CD4-positive, alpha-beta T cell treated with Interleukin-17A for 1 hour (primary cell): Measurements from ENCODE around the gene COX4I1.
A peak's percentile ranks its signal among the peaks of the same experiment; 100 is the strongest.
"Not testable (repeated sequence)": the region's sequence is repeated elsewhere in the genome, so short reads cannot be mapped to it uniquely, and the experiment has no call there.

Source experiments
- DNase-seq: peaks from one replicate; pipeline ENCODE4 v3.0.0-alpha.2; 2020

Gene COX4I1

GRCh38 chr16:85805442-85806045, 6.0 kb downstream of the COX4I1 start:
- DNase-seq, result no peak

- DNase-seq, result no peak
These were observed 7.0 kb downstream of the COX4I1 start for GRCh38 chr16:85806539-85806938.

- not testable (repeated sequence) for DNase-seq
These were observed 7.8 kb downstream of the COX4I1 start for GRCh38 chr16:85807340-85807739.

- not testable (repeated sequence) for DNase-seq
These were observed 8.6 kb downstream of the COX4I1 start for GRCh38 chr16:85808104-85808503.

- DNase-seq, result no peak
These were observed 9.4 kb downstream of the COX4I1 start for GRCh38 chr16:85808926-85809325.

- DNase-seq, result no peak
These were observed 10.2 kb downstream of the COX4I1 start for GRCh38 chr16:85809645-85810044.

GRCh38 chr16:85810097-85810741, 10.7 kb downstream of the COX4I1 start:
- DNase-seq, result no peak

- no peak for DNase-seq
These were observed 11.2 kb downstream of the COX4I1 start for GRCh38 chr16:85810742-85811115.

- DNase-seq, result no peak
These were observed 12.7 kb downstream of the COX4I1 start for GRCh38 chr16:85812031-85812807.

- DNase-seq, result no peak
These were observed 13.6 kb downstream of the COX4I1 start for GRCh38 chr16:85812811-85813700.

GRCh38 chr16:85816159-85816558, 16.7 kb downstream of the COX4I1 start:
- no peak for DNase-seq

- not testable (repeated sequence) for DNase-seq
These were observed 17.7 kb downstream of the COX4I1 start for GRCh38 chr16:85817195-85817594.

- DNase-seq, result peak; percentile 85
These were observed 19.8 kb downstream of the COX4I1 start for GRCh38 chr16:85819245-85819644.

GRCh38 chr16:85819771-85820170, 20.3 kb downstream of the COX4I1 start:
- no peak for DNase-seq

- DNase-seq, result no peak
These were observed 21.3 kb downstream of the COX4I1 start for GRCh38 chr16:85820604-85821372.

GRCh38 chr16:85821390-85822135, 22.1 kb downstream of the COX4I1 start:
- DNase-seq, result peak; percentile 77

- DNase-seq, result no peak
These were observed 22.6 kb downstream of the COX4I1 start for GRCh38 chr16:85822145-85822544.

- no peak for DNase-seq
These were observed 23.9 kb downstream of the COX4I1 start for GRCh38 chr16:85823328-85823920.

- DNase-seq, result peak; percentile 22
These were observed 25.0 kb downstream of the COX4I1 start for GRCh38 chr16:85824161-85825135.

GRCh38 chr16:85825326-85825725, 25.8 kb downstream of the COX4I1 start:
- no peak for DNase-seq
